ENCODE data around the gene GJA3. TPM values are rescaled to one million over a fixed set of nuclear protein-coding genes. Genes with fewer than 3 reads are reported as not detected.

Gene GJA3
- total RNA-seq, 4 donors from 2014 or later, result 0.11 to 0.54 (median 0.41) TPM

DNA sequence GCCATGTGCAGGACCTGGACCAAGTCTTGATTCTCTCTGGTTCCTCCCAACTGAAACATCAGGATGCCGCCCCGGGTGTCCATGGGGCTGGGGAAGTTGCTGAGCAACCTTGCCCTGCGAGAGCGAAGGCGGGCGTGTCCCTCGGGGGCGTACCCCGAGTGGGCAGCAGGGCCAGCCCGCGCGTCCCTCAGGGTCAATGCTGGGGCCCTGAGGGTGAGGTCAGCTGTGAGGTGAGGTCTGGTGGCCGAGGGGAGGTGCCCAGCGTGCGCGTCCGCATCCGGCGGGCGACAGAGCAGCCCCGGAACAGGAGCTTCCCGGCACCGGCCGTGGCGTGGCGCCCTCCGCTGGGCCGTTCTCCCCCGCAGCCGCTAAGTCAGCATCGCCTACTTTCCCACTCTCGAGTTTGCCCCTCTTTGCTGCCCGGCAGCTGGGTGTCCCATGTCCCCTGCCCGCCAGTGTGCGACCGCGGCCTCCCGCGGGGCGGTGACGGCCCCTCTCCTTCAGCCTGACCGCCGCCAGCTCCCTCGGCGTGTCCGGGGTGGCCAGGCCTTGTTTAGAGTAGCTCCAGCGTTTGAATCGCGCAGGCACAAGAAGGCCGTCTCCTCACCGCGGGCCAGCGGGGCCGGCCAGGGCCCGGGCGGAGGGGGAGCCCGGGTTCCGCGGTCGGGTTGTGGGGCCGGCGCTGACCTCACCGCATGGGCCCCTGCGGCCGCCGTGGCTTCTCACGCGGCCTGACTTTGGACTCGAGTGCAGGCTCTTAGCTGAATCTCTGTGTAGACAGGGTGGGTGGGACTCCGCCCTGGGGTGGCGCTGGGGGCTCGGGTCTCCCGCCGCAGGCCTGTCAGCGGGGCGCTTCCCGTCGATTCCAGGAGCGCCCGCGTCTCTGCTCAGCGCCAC, 33.0 kb downstream of the GJA3 start:
- Histone ChIP-seq H3K9me3 (no peaks in the 10 kb centered on the region), H3K36me3 (no peaks in the 10 kb centered on the region), H3K4me1 (peaks cover 3 to 16% of the 10 kb centered on the region in 2 donors), H3K27me3 (no peaks in the 10 kb centered on the region), H3K27ac (peak overlapping the region; percentile 61 to 89 (median 75)), H3K4me3 (replicated peaks in 1 of 3) (peak overlapping the region; percentile 35 to 48 (median 45))
- peak; percentile 71 to 73 for DNase-seq
- peak in 1 of 2 donors; percentile 50 for TF ChIP-seq POLR2A (IDR thresholded peaks at IDR 0.05)
- TF ChIP-seq, protein P1, sequence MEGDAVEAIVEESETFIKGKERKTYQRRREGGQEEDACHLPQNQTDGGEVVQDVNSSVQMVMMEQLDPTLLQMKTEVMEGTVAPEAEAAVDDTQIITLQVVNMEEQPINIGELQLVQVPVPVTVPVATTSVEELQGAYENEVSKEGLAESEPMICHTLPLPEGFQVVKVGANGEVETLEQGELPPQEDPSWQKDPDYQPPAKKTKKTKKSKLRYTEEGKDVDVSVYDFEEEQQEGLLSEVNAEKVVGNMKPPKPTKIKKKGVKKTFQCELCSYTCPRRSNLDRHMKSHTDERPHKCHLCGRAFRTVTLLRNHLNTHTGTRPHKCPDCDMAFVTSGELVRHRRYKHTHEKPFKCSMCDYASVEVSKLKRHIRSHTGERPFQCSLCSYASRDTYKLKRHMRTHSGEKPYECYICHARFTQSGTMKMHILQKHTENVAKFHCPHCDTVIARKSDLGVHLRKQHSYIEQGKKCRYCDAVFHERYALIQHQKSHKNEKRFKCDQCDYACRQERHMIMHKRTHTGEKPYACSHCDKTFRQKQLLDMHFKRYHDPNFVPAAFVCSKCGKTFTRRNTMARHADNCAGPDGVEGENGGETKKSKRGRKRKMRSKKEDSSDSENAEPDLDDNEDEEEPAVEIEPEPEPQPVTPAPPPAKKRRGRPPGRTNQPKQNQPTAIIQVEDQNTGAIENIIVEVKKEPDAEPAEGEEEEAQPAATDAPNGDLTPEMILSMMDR (IDR thresholded peaks at IDR 0.05), result peak; percentile 23 to 55 (median 35)
- 1 to 2% methylated on average over 23 to 30 of the region's 82 CpGs for WGBS, 2 donors
- intact Hi-C loops (cut with DNase I), result no loop called here

DNA sequence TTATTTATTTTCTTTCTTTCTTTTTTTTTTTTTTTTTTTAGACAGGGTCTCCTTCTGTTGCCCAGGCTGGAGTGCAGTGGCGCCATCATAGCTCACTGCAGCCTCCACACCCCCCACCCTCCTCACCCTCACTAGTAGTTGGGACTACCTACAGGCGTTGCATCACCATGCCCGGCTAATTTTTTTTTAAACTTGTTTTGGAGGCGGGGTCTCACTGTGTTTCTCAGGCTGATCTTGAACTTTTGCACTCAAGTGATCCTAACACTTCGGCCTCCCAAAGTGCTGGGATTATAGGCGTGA, 33.6 kb downstream of the GJA3 start:
- Histone ChIP-seq H3K4me3 (replicated peaks in 1 of 3) (peak overlapping the region in 1 of 3 donors; percentile 45), H3K36me3 (no peaks in the 10 kb centered on the region), H3K4me1 (peaks cover 3 to 16% of the 10 kb centered on the region in 2 donors), H3K27ac (peak overlapping the region; percentile 61 to 89 (median 75)), H3K9me3 (no peaks in the 10 kb centered on the region), H3K27me3 (no peaks in the 10 kb centered on the region)
- WGBS, 2 donors, result 27 to 32% methylated on average over 6 of the region's 6 CpGs
- TF ChIP-seq, protein P1 (IDR thresholded peaks at IDR 0.05), result no peak
- no peak for TF ChIP-seq POLR2A (IDR thresholded peaks at IDR 0.05)
- intact Hi-C loops (cut with DNase I), result no loop called here
- peak in 1 of 2 donors; percentile 21 for DNase-seq

DNA sequence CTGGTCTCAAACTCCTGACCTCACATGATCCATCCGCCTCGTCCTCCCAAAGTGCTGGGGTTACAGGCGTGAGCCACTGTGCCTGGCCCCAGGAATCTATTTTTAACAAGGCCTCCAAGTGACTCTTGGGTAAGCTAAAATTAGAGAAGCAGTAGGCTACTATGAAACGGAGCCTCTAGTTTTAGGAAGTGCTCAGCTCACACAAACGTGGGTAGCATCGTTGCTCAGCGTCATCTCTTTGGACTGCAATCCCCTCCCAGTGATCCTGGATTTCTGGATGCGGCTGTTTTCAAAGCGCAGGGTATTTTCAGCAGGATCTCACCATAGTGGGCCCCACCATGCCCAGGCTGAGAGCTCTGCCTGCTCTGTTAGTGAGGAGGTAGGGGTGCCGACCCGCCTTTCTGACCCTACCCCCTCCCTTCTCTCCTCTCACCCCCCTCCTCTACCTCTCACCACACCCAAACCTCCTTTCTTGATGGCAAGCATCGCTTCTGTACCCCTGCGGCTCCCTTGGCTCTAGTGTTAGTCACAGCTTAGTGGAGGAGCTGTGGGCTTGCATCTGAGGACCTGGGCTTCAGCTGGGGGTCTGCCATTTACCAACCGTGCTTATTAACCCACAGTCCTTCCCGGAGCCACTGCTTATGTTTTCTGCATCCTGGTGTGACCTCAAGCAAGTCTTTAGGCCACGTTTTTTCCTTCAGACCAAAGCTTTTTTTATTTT, 34.2 kb downstream of the GJA3 start:
- H3K4me3 ChIP-seq (replicated peaks in 1 of 3), result no peak overlapping the region
- intact Hi-C loops (cut with DNase I), result no loop called here
- WGBS, 2 donors, result 70 to 76% methylated on average over 15 to 16 of the region's 16 CpGs

DNA sequence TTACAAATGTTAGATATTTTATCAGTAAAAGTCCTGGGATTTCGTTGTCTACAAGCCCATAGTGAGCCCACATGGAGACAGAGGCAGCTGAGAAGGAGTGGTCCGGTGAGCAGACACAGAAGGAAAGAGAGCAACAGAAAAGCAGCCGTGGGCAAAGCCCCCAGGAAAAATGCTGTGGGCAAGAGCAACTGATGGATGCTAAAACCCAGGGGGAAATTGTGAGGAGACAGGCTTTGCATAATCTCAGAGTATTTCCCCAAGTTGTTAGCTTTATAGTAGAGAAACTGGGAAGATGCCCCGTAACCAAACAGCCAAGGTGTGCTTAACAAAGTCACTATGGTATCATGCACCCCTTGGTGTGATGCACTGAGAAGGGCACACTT, 35.1 kb downstream of the GJA3 start:
- no peaks in the 10 kb centered on the region for H3K36me3 ChIP-seq
- no peak for DNase-seq
- H3K4me3 ChIP-seq (replicated peaks in 1 of 3), result no peak overlapping the region
- H3K27me3 ChIP-seq, result no peaks in the 10 kb centered on the region
- intact Hi-C loops (cut with DNase I), result no loop called here
- WGBS, 2 donors, result 69 to 81% methylated on average over 4 of the region's 4 CpGs
- H3K27ac ChIP-seq, result no peak overlapping the region
- no peaks in the 10 kb centered on the region for H3K9me3 ChIP-seq
- peaks cover 0 to 6% of the 10 kb centered on the region in 2 donors for H3K4me1 ChIP-seq
- no peak for TF ChIP-seq POLR2A (IDR thresholded peaks at IDR 0.05)
- TF ChIP-seq, protein P1 (IDR thresholded peaks at IDR 0.05), result no peak

More for the DNA sequence above, 34.2 kb downstream of the GJA3 start:
- no peak for DNase-seq
- no peak for TF ChIP-seq POLR2A (IDR thresholded peaks at IDR 0.05)
- TF ChIP-seq, protein P1 (IDR thresholded peaks at IDR 0.05), result no peak
- no peaks in the 10 kb centered on the region for H3K36me3 ChIP-seq
- no peaks in the 10 kb centered on the region for H3K27me3 ChIP-seq
- no peaks in the 10 kb centered on the region for H3K9me3 ChIP-seq
- H3K4me1 ChIP-seq, result peaks cover 3 to 15% of the 10 kb centered on the region in 2 donors
- H3K27ac ChIP-seq, result no peak overlapping the region
